ENCODE data around the gene PRKCZ. TPM values are rescaled to one million over a fixed set of nuclear protein-coding genes. Genes with fewer than 3 reads are reported as not detected.

PRKCZ gene
- total RNA-seq, 2 experiments from 2014 or later, result 8.0 to 10.0 TPM

GRCh38 chr1:2053784-2054376, 3.7 kb downstream of the PRKCZ start:
- no peak overlapping the region for H3K27ac ChIP-seq (ENCODE audit: low read depth, low read length, poor library complexity, severe bottlenecking)
- POLR2A ChIA-PET, result no interaction called here
- H3K9me2 ChIP-seq (ENCODE audit: insufficient read depth, low read length), result no peaks in the 10 kb centered on the region
- intact Hi-C loops (cut with micrococcal nuclease; ENCODE audit: unreplicated experiment), result no loop called here
- no peaks in the 10 kb centered on the region for H3K79me2 ChIP-seq (ENCODE audit: insufficient read depth, low read depth, low read length)
- H3K4me1 ChIP-seq (ENCODE audit: insufficient read depth, low read length, poor library complexity, severe bottlenecking), result peaks cover 7% of the 10 kb centered on the region
- no peak overlapping the region for H2AFZ ChIP-seq (ENCODE audit: low read length)
- BruUV-seq (replicated peaks), result no TSS peak
- CTCF ChIA-PET (ENCODE audit: unreplicated experiment), result no interaction called here
- no peaks in the 10 kb centered on the region; the same call in 1 of the 2 replicates for H4K20me1 ChIP-seq (ENCODE audit: insufficient read depth, low read length)
- no peak for DNase-seq (ENCODE audit: low spot score)
- TF ChIP-seq EZH2phosphoT487 (IDR thresholded peaks at IDR 0.05; ENCODE audit: borderline replicate concordance, low read depth, low read length), result no peak
- TF ChIP-seq, protein P1, sequence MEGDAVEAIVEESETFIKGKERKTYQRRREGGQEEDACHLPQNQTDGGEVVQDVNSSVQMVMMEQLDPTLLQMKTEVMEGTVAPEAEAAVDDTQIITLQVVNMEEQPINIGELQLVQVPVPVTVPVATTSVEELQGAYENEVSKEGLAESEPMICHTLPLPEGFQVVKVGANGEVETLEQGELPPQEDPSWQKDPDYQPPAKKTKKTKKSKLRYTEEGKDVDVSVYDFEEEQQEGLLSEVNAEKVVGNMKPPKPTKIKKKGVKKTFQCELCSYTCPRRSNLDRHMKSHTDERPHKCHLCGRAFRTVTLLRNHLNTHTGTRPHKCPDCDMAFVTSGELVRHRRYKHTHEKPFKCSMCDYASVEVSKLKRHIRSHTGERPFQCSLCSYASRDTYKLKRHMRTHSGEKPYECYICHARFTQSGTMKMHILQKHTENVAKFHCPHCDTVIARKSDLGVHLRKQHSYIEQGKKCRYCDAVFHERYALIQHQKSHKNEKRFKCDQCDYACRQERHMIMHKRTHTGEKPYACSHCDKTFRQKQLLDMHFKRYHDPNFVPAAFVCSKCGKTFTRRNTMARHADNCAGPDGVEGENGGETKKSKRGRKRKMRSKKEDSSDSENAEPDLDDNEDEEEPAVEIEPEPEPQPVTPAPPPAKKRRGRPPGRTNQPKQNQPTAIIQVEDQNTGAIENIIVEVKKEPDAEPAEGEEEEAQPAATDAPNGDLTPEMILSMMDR (conservative IDR thresholded peaks at IDR 0.05; ENCODE audit: low read length), result no peak
- H3K4me3 ChIP-seq (ENCODE audit: low read depth, low read length, poor library complexity, severe bottlenecking), result no peak overlapping the region
- H3K4me2 ChIP-seq (ENCODE audit: low read length), result no peak overlapping the region
- no peaks in the 10 kb centered on the region for H3K9me3 ChIP-seq (ENCODE audit: low read length)
- no peaks in the 10 kb centered on the region for H3K36me3 ChIP-seq (ENCODE audit: insufficient read depth, low read length)

- no peak overlapping the region for H3K4me3 ChIP-seq (ENCODE audit: low read depth, low read length, poor library complexity, severe bottlenecking)
- no peaks in the 10 kb centered on the region; the same call in 1 of the 2 replicates for H4K20me1 ChIP-seq (ENCODE audit: insufficient read depth, low read length)
- ChIA-PET POLR2A (interaction anchor here (0.7 kb wide), 1 partner anchor 228 kb away, joined by 3 read pairs; no protein-coding TSS in a partner anchor), CTCF (ENCODE audit: unreplicated experiment) (no interaction called here)
- no peaks in the 10 kb centered on the region for H3K36me3 ChIP-seq (ENCODE audit: insufficient read depth, low read length)
- no peak overlapping the region for H3K4me2 ChIP-seq (ENCODE audit: low read length)
- H3K4me1 ChIP-seq (ENCODE audit: insufficient read depth, low read length, poor library complexity, severe bottlenecking), result peaks cover 3% of the 10 kb centered on the region
- no peaks in the 10 kb centered on the region for H3K79me2 ChIP-seq (ENCODE audit: insufficient read depth, low read depth, low read length)
- TF ChIP-seq, protein P1 (conservative IDR thresholded peaks at IDR 0.05; ENCODE audit: low read length), result no peak
- no peak for TF ChIP-seq EZH2phosphoT487 (IDR thresholded peaks at IDR 0.05; ENCODE audit: borderline replicate concordance, low read depth, low read length)
- H3K9me3 ChIP-seq (ENCODE audit: low read length), result no peaks in the 10 kb centered on the region
- H3K9me2 ChIP-seq (ENCODE audit: insufficient read depth, low read length), result no peaks in the 10 kb centered on the region
- no peak overlapping the region for H2AFZ ChIP-seq (ENCODE audit: low read length)
- no peak overlapping the region for H3K27ac ChIP-seq (ENCODE audit: low read depth, low read length, poor library complexity, severe bottlenecking)
- no TSS peak for BruUV-seq (replicated peaks)
- DNase-seq (ENCODE audit: low spot score), result no peak
- intact Hi-C loops (cut with micrococcal nuclease; ENCODE audit: unreplicated experiment), result no loop called here
Measured at GRCh38 chr1:2054560-2054959, 4.3 kb downstream of the PRKCZ start.

DNA sequence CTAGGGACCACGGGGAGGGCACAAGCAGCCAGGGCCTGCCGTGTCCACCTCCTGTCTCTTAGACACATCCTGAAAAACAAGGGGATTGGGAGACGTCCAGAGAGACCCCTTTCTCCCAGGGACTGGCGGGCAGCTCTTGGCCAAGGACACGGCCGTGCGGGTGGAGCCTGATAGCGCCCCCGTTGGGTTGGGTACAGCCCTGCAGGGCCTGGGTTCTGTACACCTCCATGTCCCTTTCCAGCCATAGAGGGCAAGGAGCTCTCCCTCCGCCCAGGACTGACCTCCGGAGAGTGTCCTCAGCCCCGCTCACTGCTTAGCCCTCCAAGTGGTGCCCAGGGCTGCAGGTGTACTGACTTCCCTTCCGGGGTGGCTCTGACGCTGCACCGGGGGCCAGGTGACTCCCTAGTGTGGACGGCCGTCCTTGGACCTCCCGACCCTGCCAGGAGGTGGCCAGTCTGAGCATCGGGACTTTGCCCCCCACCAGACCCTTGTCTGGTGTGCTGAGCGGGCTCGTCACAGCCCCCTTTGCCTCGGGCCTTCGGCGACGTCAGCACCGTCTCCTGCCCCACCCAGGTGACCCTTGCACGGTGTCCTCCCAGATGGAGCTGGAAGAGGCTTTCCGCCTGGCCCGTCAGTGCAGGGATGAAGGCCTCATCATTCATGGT, 5.8 kb downstream of the PRKCZ start:
- H4K20me1 ChIP-seq (ENCODE audit: insufficient read depth, low read length), result no peaks in the 10 kb centered on the region; the same call in 1 of the 2 replicates
- no peak overlapping the region for H3K4me3 ChIP-seq (ENCODE audit: low read depth, low read length, poor library complexity, severe bottlenecking)
- intact Hi-C loops (cut with micrococcal nuclease; ENCODE audit: unreplicated experiment), result no loop called here
- no peaks in the 10 kb centered on the region for H3K79me2 ChIP-seq (ENCODE audit: insufficient read depth, low read depth, low read length)
- H3K36me3 ChIP-seq (ENCODE audit: insufficient read depth, low read length), result no peaks in the 10 kb centered on the region
- no peak overlapping the region for H3K4me2 ChIP-seq (ENCODE audit: low read length)
- no peak for TF ChIP-seq EZH2phosphoT487 (IDR thresholded peaks at IDR 0.05; ENCODE audit: borderline replicate concordance, low read depth, low read length)
- TF ChIP-seq, protein P1 (conservative IDR thresholded peaks at IDR 0.05; ENCODE audit: low read length), result 0 out of 2 replicates have a peak, but pooled peaks have one; percentile 32
- no peak overlapping the region for H3K27ac ChIP-seq (ENCODE audit: low read depth, low read length, poor library complexity, severe bottlenecking)
- BruUV-seq (replicated peaks), result no TSS peak
- ChIA-PET CTCF (ENCODE audit: unreplicated experiment) (no interaction called here), POLR2A (no interaction called here)
- no peaks in the 10 kb centered on the region for H3K9me3 ChIP-seq (ENCODE audit: low read length)
- no peaks in the 10 kb centered on the region for H3K4me1 ChIP-seq (ENCODE audit: insufficient read depth, low read length, poor library complexity, severe bottlenecking)
- H3K9me2 ChIP-seq (ENCODE audit: insufficient read depth, low read length), result no peaks in the 10 kb centered on the region
- no peak for DNase-seq (ENCODE audit: low spot score)
- H2AFZ ChIP-seq (ENCODE audit: low read length), result no peak overlapping the region
